ENCODE results near the gene EGFL8. TPM values are rescaled to one million over a fixed set of nuclear protein-coding genes. Genes with fewer than 3 reads are reported as not detected.

The EGFL8 gene
- total RNA-seq, 1 donor from 2014 or later = 13.3 TPM

DNA sequence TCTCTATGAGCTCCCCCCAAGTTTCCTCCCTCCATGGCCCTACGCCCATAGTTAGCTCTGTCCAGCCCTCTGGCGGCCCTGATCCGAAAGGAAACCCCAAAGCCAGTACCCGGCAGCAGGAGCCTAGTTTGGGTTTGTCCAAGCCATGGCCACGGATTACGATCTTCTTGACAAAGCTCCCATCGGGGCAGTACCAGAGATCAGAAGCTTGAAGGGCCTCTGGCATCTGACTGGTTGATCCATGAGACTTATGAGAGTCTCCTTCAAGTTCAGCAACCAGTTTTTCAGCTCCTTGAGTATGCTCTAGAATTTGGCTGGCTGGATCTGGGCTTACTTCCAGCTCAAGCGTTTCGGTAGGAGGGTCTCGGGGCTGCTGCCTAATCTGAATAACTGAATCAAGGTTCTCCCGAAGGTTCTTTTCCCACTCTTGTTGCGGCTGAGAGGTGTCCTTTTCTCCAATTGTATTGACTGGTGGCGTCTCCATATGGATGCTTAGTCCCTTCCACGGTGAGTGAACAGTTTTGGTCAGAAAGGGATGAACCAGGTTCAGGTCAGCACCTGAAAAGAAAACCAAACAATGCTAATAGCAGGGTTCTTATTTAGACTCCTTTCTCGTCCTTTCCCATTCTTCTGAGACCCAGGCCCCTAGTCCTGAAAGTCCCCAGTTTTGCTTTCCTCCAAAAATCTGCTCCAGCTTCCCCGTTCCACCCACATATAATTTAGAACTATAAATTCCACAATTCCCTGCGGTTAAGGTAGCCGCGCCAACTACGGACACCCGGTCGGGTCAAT is 34.9 kb upstream of the EGFL8 start:
- peaks cover 38% of the 10 kb centered on the region for H3K4me1 ChIP-seq
- DNase-seq (ENCODE audit: extremely low spot score in 2 of 2) = peak in 1 of 2 donors; percentile 86
- H3K27me3 ChIP-seq = no peaks in the 10 kb centered on the region
- H3K4me3 ChIP-seq = peak overlapping the region; percentile 63 to 67
- peak overlapping the region; percentile 88 for H3K27ac ChIP-seq
- peaks cover 0 to 16% of the 10 kb centered on the region in 2 donors for H3K36me3 ChIP-seq
- H3K9me3 ChIP-seq = no peaks in the 10 kb centered on the region
- TF ChIP-seq POLR2A (IDR thresholded peaks at IDR 0.05) = no peak
- TF ChIP-seq POLR2AphosphoS5 (IDR thresholded peaks at IDR 0.05; ENCODE audit: insufficient read depth in 1 of 2, low read depth in 1 of 2) = no peak
- TF ChIP-seq, protein P1, sequence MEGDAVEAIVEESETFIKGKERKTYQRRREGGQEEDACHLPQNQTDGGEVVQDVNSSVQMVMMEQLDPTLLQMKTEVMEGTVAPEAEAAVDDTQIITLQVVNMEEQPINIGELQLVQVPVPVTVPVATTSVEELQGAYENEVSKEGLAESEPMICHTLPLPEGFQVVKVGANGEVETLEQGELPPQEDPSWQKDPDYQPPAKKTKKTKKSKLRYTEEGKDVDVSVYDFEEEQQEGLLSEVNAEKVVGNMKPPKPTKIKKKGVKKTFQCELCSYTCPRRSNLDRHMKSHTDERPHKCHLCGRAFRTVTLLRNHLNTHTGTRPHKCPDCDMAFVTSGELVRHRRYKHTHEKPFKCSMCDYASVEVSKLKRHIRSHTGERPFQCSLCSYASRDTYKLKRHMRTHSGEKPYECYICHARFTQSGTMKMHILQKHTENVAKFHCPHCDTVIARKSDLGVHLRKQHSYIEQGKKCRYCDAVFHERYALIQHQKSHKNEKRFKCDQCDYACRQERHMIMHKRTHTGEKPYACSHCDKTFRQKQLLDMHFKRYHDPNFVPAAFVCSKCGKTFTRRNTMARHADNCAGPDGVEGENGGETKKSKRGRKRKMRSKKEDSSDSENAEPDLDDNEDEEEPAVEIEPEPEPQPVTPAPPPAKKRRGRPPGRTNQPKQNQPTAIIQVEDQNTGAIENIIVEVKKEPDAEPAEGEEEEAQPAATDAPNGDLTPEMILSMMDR (IDR thresholded peaks at IDR 0.05) = no peak
- intact Hi-C loops (cut with DNase I) = loop anchor here (10.0 kb wide), 2 partner anchors 45 to 115 kb away; partner anchors contain the start of genes AGPAT1 and RNF5

DNA sequence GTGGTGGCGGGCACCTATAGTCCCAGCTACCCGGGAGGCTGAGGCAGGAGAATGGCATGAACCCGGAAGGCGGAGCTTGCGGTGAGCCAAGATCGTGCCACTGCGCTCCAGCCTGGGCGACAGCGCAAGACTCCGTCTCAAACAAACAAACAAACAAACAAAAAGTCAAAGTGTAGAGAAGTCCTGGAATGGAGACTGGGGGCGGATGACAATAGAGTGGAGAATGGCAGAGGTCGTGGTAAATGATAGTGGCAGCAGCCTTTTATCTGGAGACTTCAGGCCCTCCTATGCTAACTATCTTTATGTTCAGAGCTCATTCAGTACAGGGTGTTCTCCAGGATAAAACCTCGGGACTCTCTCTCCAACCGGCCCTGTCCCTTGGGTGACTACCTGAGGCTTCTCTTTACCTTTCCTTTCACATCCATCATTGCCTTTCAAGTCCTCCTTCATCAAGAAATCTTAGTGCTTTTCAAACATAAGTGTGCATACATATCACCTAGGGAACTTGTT is 32.9 kb upstream of the EGFL8 start:
- peaks cover 0 to 5% of the 10 kb centered on the region in 2 donors for H3K36me3 ChIP-seq
- H3K27me3 ChIP-seq = no peaks in the 10 kb centered on the region
- TF ChIP-seq POLR2AphosphoS5 (IDR thresholded peaks at IDR 0.05; ENCODE audit: insufficient read depth in 1 of 2, low read depth in 1 of 2) (no peak), POLR2A (IDR thresholded peaks at IDR 0.05) (no peak)
- TF ChIP-seq, protein P1 (IDR thresholded peaks at IDR 0.05) = no peak
- DNase-seq (ENCODE audit: extremely low spot score in 2 of 2) = no peak
- H3K9me3 ChIP-seq = no peaks in the 10 kb centered on the region
- peaks cover 30% of the 10 kb centered on the region for H3K4me1 ChIP-seq
- H3K4me3 ChIP-seq = no peak overlapping the region
- intact Hi-C loops (cut with DNase I) = no loop called here
- no peak overlapping the region for H3K27ac ChIP-seq

DNA sequence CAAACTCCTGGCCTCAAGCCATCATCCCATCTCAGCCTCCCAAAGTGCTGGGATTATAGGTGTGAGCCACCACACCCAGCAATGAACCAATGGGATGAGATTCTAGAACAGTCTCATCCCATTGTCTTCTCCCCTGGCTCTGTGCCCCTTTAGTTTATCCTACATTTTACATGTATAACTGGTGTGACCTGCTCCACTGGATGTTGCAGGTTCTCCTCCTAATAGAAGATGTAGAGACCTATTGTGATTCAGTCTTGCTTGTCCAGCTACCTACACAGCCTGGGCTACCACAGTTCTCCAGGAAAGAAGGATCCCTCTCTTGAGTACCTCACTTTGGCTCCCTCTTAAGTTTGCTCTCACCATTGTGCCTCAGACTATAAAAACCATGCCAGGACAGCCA is 32.3 kb upstream of the EGFL8 start:
- TF ChIP-seq POLR2AphosphoS5 (IDR thresholded peaks at IDR 0.05; ENCODE audit: insufficient read depth in 1 of 2, low read depth in 1 of 2) = peak in 1 of 2 donors; percentile 82
- TF ChIP-seq, protein P1 (IDR thresholded peaks at IDR 0.05) = no peak
- Histone ChIP-seq H3K27ac (no peak overlapping the region), H3K9me3 (no peaks in the 10 kb centered on the region), H3K4me1 (peaks cover 24% of the 10 kb centered on the region), H3K27me3 (no peaks in the 10 kb centered on the region), H3K36me3 (no peaks in the 10 kb centered on the region), H3K4me3 (no peak overlapping the region)
- intact Hi-C loops (cut with DNase I) = no loop called here
- DNase-seq (ENCODE audit: extremely low spot score in 2 of 2) = no peak

DNA sequence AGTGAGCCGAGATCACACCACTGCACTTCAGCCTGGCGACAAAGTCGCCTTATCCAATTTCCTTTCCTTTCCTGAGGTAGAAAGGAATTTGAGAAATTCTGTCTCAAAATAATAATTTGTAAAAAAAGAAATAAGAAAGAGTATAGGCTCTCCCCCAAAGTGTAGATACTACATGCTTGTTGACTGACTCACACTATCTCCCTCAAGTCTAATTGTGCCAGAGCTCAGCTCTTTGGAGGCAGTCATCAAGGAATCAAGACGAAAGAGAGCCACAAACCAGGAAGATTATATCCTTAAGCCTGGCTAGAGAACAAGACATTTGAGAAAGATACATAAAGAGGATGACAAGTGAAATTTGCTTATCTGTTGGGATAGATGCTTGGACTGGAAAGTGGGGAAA is 30.6 kb upstream of the EGFL8 start:
- no peaks in the 10 kb centered on the region for H3K27me3 ChIP-seq
- peaks cover 15% of the 10 kb centered on the region for H3K4me1 ChIP-seq
- no peak for DNase-seq (ENCODE audit: extremely low spot score in 2 of 2)
- H3K36me3 ChIP-seq = no peaks in the 10 kb centered on the region
- no peak overlapping the region for H3K4me3 ChIP-seq
- no peak overlapping the region for H3K27ac ChIP-seq
- no peaks in the 10 kb centered on the region for H3K9me3 ChIP-seq
- no peak for TF ChIP-seq POLR2A (IDR thresholded peaks at IDR 0.05)
- TF ChIP-seq POLR2AphosphoS5 (IDR thresholded peaks at IDR 0.05; ENCODE audit: insufficient read depth in 1 of 2, low read depth in 1 of 2) = no peak
- intact Hi-C loops (cut with DNase I) = no loop called here

DNA sequence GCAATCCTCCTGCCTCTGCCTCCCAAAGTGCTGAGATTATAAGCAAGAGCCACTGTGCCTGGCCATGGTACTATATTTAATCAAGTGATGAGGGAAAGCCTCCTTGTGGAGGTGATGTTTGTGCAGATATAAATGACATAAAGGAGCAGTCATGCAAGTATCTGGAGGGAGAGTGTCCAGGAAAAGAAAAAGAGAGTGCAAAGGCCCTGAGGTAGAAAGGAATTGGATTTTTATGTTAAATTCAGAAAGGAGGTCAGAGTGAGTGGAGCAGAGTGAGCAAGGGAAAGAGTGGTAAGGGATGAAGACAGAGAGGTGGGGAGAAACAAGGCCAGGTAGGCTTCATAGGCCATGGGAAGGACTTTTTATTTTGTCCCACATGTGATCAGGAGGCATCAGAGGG is 26.9 kb upstream of the EGFL8 start:
- Histone ChIP-seq H3K9me3 (no peaks in the 10 kb centered on the region), H3K36me3 (no peaks in the 10 kb centered on the region), H3K27ac (no peak overlapping the region), H3K4me3 (no peak overlapping the region), H3K4me1 (no peaks in the 10 kb centered on the region), H3K27me3 (no peaks in the 10 kb centered on the region)
- TF ChIP-seq POLR2AphosphoS5 (IDR thresholded peaks at IDR 0.05; ENCODE audit: insufficient read depth in 1 of 2, low read depth in 1 of 2) (no peak), POLR2A (IDR thresholded peaks at IDR 0.05) (no peak)
- TF ChIP-seq, protein P1 (IDR thresholded peaks at IDR 0.05) = no peak
- intact Hi-C loops (cut with DNase I) = no loop called here
- no peak for DNase-seq (ENCODE audit: extremely low spot score in 2 of 2)
